ENCODE results near the gene CPA2. TPM values are rescaled to one million over a fixed set of nuclear protein-coding genes. Genes with fewer than 3 reads are reported as not detected.

CPA2 gene
- polyA plus RNA-seq, 1 of the 3 experiments (the other 2 are of a cell fraction): 0.03 TPM

- TF ChIP-seq, protein P1, sequence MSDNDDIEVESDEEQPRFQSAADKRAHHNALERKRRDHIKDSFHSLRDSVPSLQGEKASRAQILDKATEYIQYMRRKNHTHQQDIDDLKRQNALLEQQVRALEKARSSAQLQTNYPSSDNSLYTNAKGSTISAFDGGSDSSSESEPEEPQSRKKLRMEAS (IDR thresholded peaks at IDR 0.05; ENCODE audit: low read depth): no peak
These were observed 4.2 kb upstream of the CPA2 start (continued) for GRCh38 chr7:130262448-130262847.

DNA sequence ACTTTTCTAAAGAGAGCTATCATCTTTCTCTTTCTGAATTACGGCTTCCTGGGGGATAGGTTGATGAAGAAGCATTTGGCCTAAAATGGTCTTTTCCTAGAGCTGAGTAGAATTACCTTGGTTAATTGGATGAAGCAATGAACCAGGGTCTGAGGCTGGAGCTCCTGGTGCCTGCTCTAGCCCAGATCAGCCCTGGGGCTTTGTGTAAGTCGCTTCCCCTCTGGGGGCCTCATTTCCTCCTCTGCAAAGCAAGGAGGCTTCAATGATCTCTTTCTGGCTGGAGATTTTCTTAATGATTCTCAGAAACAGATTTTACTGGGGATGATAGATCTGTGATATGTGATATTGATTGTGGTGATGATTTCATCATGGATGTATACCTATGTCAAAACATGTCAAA, 3.5 kb upstream of the CPA2 start:
- 69% methylated on average over 2 of the region's 2 CpGs for WGBS (ENCODE audit: low lambda C conversion rate)
- TF ChIP-seq CHD2 (IDR thresholded peaks at IDR 0.05; ENCODE audit: low read length, partially characterized antibody): no peak
- no peak for TF ChIP-seq GATA2 (CRISPR knock-in tag; IDR thresholded peaks at IDR 0.05)
- no peak for TF ChIP-seq ELF1 (IDR thresholded peaks at IDR 0.05)
- no peak for TF ChIP-seq RAD21 (IDR thresholded peaks at IDR 0.05; ENCODE audit: low read length)
- no peak for TF ChIP-seq MXI1 (IDR thresholded peaks at IDR 0.05; ENCODE audit: low read depth, low read length)
- TF ChIP-seq ZBTB33 (IDR thresholded peaks at IDR 0.05; ENCODE audit: borderline replicate concordance, low read depth): no peak
- no peak for TF ChIP-seq FOSL2 (IDR thresholded peaks at IDR 0.05; ENCODE audit: borderline replicate concordance, low read depth)
- TF ChIP-seq PBX3 (IDR thresholded peaks at IDR 0.05): no peak
- no peak for TF ChIP-seq TEAD4 (IDR thresholded peaks at IDR 0.05; ENCODE audit: borderline replicate concordance, insufficient read depth)
- no peak for TF ChIP-seq MEF2A (IDR thresholded peaks at IDR 0.05; ENCODE audit: borderline replicate concordance, low read depth)
- TF ChIP-seq NFIC (IDR thresholded peaks at IDR 0.05; ENCODE audit: borderline replicate concordance): no peak
- TF ChIP-seq FOXM1 (IDR thresholded peaks at IDR 0.05; ENCODE audit: low read depth): no peak
- TF ChIP-seq TAF1 (IDR thresholded peaks at IDR 0.05; ENCODE audit: borderline replicate concordance, low read depth, low read length): no peak
- no peak for TF ChIP-seq RXRA (IDR thresholded peaks at IDR 0.05; ENCODE audit: borderline replicate concordance, low read depth)
- TF ChIP-seq, protein P2, sequence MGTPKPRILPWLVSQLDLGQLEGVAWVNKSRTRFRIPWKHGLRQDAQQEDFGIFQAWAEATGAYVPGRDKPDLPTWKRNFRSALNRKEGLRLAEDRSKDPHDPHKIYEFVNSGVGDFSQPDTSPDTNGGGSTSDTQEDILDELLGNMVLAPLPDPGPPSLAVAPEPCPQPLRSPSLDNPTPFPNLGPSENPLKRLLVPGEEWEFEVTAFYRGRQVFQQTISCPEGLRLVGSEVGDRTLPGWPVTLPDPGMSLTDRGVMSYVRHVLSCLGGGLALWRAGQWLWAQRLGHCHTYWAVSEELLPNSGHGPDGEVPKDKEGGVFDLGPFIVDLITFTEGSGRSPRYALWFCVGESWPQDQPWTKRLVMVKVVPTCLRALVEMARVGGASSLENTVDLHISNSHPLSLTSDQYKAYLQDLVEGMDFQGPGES (IDR thresholded peaks at IDR 0.05; ENCODE audit: low read depth, low read length): no peak
- TF ChIP-seq RCOR1 (IDR thresholded peaks at IDR 0.05; ENCODE audit: low read length): no peak
- TF ChIP-seq, protein P3, sequence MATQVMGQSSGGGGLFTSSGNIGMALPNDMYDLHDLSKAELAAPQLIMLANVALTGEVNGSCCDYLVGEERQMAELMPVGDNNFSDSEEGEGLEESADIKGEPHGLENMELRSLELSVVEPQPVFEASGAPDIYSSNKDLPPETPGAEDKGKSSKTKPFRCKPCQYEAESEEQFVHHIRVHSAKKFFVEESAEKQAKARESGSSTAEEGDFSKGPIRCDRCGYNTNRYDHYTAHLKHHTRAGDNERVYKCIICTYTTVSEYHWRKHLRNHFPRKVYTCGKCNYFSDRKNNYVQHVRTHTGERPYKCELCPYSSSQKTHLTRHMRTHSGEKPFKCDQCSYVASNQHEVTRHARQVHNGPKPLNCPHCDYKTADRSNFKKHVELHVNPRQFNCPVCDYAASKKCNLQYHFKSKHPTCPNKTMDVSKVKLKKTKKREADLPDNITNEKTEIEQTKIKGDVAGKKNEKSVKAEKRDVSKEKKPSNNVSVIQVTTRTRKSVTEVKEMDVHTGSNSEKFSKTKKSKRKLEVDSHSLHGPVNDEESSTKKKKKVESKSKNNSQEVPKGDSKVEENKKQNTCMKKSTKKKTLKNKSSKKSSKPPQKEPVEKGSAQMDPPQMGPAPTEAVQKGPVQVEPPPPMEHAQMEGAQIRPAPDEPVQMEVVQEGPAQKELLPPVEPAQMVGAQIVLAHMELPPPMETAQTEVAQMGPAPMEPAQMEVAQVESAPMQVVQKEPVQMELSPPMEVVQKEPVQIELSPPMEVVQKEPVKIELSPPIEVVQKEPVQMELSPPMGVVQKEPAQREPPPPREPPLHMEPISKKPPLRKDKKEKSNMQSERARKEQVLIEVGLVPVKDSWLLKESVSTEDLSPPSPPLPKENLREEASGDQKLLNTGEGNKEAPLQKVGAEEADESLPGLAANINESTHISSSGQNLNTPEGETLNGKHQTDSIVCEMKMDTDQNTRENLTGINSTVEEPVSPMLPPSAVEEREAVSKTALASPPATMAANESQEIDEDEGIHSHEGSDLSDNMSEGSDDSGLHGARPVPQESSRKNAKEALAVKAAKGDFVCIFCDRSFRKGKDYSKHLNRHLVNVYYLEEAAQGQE (IDR thresholded peaks at IDR 0.05; ENCODE audit: low read depth, low read length): no peak
- TF ChIP-seq RFX5 (IDR thresholded peaks at IDR 0.05; ENCODE audit: low read length): no peak
- no peak for TF ChIP-seq EP300 (IDR thresholded peaks at IDR 0.05; ENCODE audit: borderline replicate concordance in 1 of 2, low read depth in 1 of 2, low read length in 1 of 2)
- Histone ChIP-seq H3F3A (replicated peaks; ENCODE audit: insufficient read depth) (no peaks in the 10 kb centered on the region), H3K4me3 (ENCODE audit: low read depth in 2 of 2, low read length in 1 of 2) (no peak overlapping the region), H3K9ac (no peak overlapping the region), H4K20me1 (ENCODE audit: insufficient read depth) (no peaks in the 10 kb centered on the region), H2AFZ (ENCODE audit: low read depth) (no peak overlapping the region), H3K36me3 (replicated peaks in 1 of 2; ENCODE audit: control insufficient read depth in 1 of 2, insufficient read depth in 2 of 2, low read length in 1 of 2) (no peaks in the 10 kb centered on the region), H3K9me3 (peaks cover 15% of the 10 kb centered on the region), H3K27ac (ENCODE audit: low read depth in 2 of 2, low read length in 1 of 2) (no peak overlapping the region), H3K79me2 (ENCODE audit: insufficient read depth) (no peaks in the 10 kb centered on the region), H3K4me1 (ENCODE audit: control insufficient read depth in 1 of 2, insufficient read depth in 2 of 2, low read depth in 1 of 2, low read length in 1 of 2) (no peaks in the 10 kb centered on the region), H3K27me3 (ENCODE audit: insufficient read depth) (no peaks in the 10 kb centered on the region), H3K9me2 (no peaks in the 10 kb centered on the region), H3K4me2 (no peak overlapping the region)
- DNase-seq: no peak
- CTCF ChIA-PET: interaction anchor here (0.9 to 2.0 kb wide), 5 partner anchors 10 to 442 kb away, joined by 3 to 15 read pairs (median 3); no protein-coding TSS in a partner anchor
- POLR2A ChIA-PET: no interaction called here
